Hepatocyte (in vitro differentiated cells): ENCODE data around the gene IPO11.
A peak's percentile ranks its signal among the peaks of the same experiment; 100 is the strongest.

ENCODE experiments used
- CTCF ChIP-seq: fragments of 200-600 bp; sonication (generic); IDR thresholded peaks from 2 replicates; pipeline ENCODE4 v1.5.1; 2016; ENCODE audit warnings: antibody characterized with exemption, mild to moderate bottlenecking; ENCODE audit not compliant: poor library complexity
- EZH2 ChIP-seq: fragments of 200-600 bp; sonication (generic); IDR thresholded peaks from 2 replicates; pipeline ENCODE4 v1.6.1; 2016; ENCODE audit warnings: antibody characterized with exemption, mild to moderate bottlenecking, borderline replicate concordance
- EZH2phosphoT487 ChIP-seq: fragments of 200-600 bp; sonication (generic); IDR thresholded peaks from one replicate; pipeline ENCODE4 v1.6.1; 2018; ENCODE audit warnings: antibody characterized with exemption, mild to moderate bottlenecking, low read depth, moderate library complexity; ENCODE audit not compliant: unreplicated experiment, severe bottlenecking

- peak; percentile 92 for TF ChIP-seq CTCF
- TF ChIP-seq EZH2: no peak
- TF ChIP-seq EZH2phosphoT487: no peak
These were observed 48.0 kb downstream of the IPO11 start for GRCh38 chr5:62460578-62460983.
